Renal cortical epithelial cell (primary cell): ENCODE data around the gene FBXW11. TPM values are rescaled to one million over a fixed set of nuclear protein-coding genes. Genes with fewer than 3 reads are reported as not detected.

ENCODE experiments used
- total RNA-seq: library from RNA; depleted of rRNA; stranded (reverse); fragments of >200 nt; gene quantifications from 2 replicates; pipeline ENCODE4 v1.2.3, GENCODE V29; 2014

FBXW11 gene
- total RNA-seq, 1 donor from 2014 or later, result 114 TPM

Other genes starting within 250 kb of the FBXW11 start
- not detected in 2 replicates for gene SMIM23, start 220.8 kb downstream of the FBXW11 start, total RNA-seq
- 20.1 and 23.5 TPM in 2 replicates for gene STK10, start 181.6 kb upstream of the FBXW11 start, total RNA-seq
- not detected in 2 replicates for gene EFCAB9, start 187.5 kb upstream of the FBXW11 start, total RNA-seq